Mucosa of rectum (tissue), 2 donors: ENCODE results near the gene MEI1.

Experiments used
- H3K27ac ChIP-seq, 2 donors: one replicate each; pipeline ENCODE4 v1.7.0; 2013; ENCODE audit warnings: inconsistent platforms in 2 of 2, low read depth in 2 of 2, low read length in 2 of 2
- H3K27me3 ChIP-seq, 2 donors: one replicate each; pipeline ENCODE4 v1.7.0; 2013; ENCODE audit warnings: low read length in 2 of 2; ENCODE audit not compliant: control insufficient read depth in 2 of 2, insufficient read depth in 2 of 2
- H3K36me3 ChIP-seq, 2 donors: one replicate each; pipeline ENCODE4 v1.7.0; 2013; ENCODE audit warnings: low read length in 2 of 2; ENCODE audit not compliant: control insufficient read depth in 2 of 2, insufficient read depth in 2 of 2
- H3K4me1 ChIP-seq, 2 donors: one replicate each; pipeline ENCODE4 v1.7.0; 2013; ENCODE audit warnings: low read length in 2 of 2, mild to moderate bottlenecking in 1 of 2; ENCODE audit not compliant: control insufficient read depth in 2 of 2, insufficient read depth in 2 of 2
- H3K4me3 ChIP-seq, 2 donors: one replicate each; pipeline ENCODE4 v1.7.0; 2013; ENCODE audit warnings: low read length in 2 of 2
- H3K9ac ChIP-seq, 2 donors: one replicate each; pipeline ENCODE4 v1.7.0; 2013; ENCODE audit warnings: low read length in 2 of 2, low read depth in 1 of 2, mild to moderate bottlenecking in 1 of 2
- H3K9me3 ChIP-seq, 2 donors: one replicate each; pipeline ENCODE4 v1.7.0; 2013; ENCODE audit warnings: low read length in 2 of 2; ENCODE audit not compliant: control insufficient read depth in 2 of 2
- donor health status: healthy.
- donor health status: Normal muscosa, but diverticular disease.

MEI1 gene

GRCh38 chr22:41696703-41697102, 2.6 kb upstream of the MEI1 start:
- no peaks in the 10 kb centered on the region for H3K9me3 ChIP-seq
- peak overlapping the region in 1 of 2 donors; percentile 54 for H3K9ac ChIP-seq
- H3K27me3 ChIP-seq: no peaks in the 10 kb centered on the region
- H3K36me3 ChIP-seq: peaks cover 5 to 10% of the 10 kb centered on the region in 2 donors
- peak overlapping the region in 1 of 2 donors; percentile 16 for H3K27ac ChIP-seq
- H3K4me1 ChIP-seq: peaks cover 7 to 10% of the 10 kb centered on the region in 2 donors
- H3K4me3 ChIP-seq: no peak overlapping the region

GRCh38 chr22:41697126-41697775, 2.1 kb upstream of the MEI1 start:
- peak overlapping the region in 1 of 2 donors; percentile 54 for H3K9ac ChIP-seq
- H3K36me3 ChIP-seq: peaks cover 5 to 10% of the 10 kb centered on the region in 2 donors
- no peaks in the 10 kb centered on the region for H3K27me3 ChIP-seq
- peak overlapping the region; percentile 55 to 69 for H3K4me3 ChIP-seq
- peaks cover 7 to 10% of the 10 kb centered on the region in 2 donors for H3K4me1 ChIP-seq
- H3K27ac ChIP-seq: peak overlapping the region in 1 of 2 donors; percentile 16
- H3K9me3 ChIP-seq: no peaks in the 10 kb centered on the region

DNA sequence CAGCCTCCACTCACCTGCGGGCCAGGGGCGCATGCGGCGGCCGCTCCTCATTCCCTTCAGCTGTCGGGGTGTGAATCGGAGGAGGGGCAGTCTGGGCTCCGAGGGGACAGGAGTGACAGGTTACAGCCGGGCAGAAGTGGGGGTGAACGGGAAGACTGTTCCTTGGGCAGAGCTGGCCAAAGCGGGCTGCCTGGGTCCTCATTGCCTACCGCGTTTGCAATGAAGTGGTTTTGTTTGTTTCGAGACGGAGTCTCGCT, 733 bp downstream of the MEI1 start:
- Histone ChIP-seq H3K9me3 (no peaks in the 10 kb centered on the region), H3K27me3 (no peaks in the 10 kb centered on the region), H3K4me3 (no peak overlapping the region), H3K4me1 (peaks cover 7 to 10% of the 10 kb centered on the region in 2 donors), H3K9ac (no peak overlapping the region), H3K27ac (no peak overlapping the region), H3K36me3 (no peaks in the 10 kb centered on the region)

GRCh38 chr22:41702763-41703162, 3.5 kb downstream of the MEI1 start:
- Histone ChIP-seq H3K9ac (no peak overlapping the region), H3K36me3 (no peaks in the 10 kb centered on the region), H3K27me3 (no peaks in the 10 kb centered on the region), H3K4me3 (no peak overlapping the region), H3K9me3 (no peaks in the 10 kb centered on the region), H3K27ac (no peak overlapping the region), H3K4me1 (no peaks in the 10 kb centered on the region)

DNA sequence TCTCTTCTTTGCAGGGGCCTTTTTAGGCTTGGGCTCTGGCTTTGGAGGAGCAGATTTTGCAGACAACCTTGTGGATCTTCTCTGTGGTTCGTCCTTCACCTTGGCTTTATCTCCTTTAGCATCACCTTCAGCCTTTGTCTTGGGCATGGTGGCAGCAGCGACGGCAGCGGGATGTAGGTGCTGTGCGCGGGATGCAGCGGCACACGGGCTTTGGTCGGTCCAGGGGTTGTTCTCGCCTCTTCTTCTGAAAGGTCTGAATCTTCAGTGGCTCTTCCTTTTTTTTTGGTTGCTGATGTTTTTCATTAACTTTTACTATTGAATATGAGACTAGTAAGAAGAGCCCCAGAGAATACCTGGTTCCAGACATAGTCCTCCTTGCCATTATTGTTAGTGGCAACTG, 10.0 kb downstream of the MEI1 start:
- no peaks in the 10 kb centered on the region for H3K27me3 ChIP-seq
- H3K27ac ChIP-seq: no peak overlapping the region
- no peaks in the 10 kb centered on the region for H3K4me1 ChIP-seq

GRCh38 chr22:41713004-41713403, 13.7 kb downstream of the MEI1 start:
- no peaks in the 10 kb centered on the region for H3K9me3 ChIP-seq
- H3K36me3 ChIP-seq: no peaks in the 10 kb centered on the region
- H3K4me3 ChIP-seq: no peak overlapping the region
- no peak overlapping the region for H3K27ac ChIP-seq
- H3K27me3 ChIP-seq: no peaks in the 10 kb centered on the region
- no peaks in the 10 kb centered on the region for H3K4me1 ChIP-seq
- H3K9ac ChIP-seq: no peak overlapping the region

More for the DNA sequence above, 10.0 kb downstream of the MEI1 start:
- Histone ChIP-seq H3K9ac (no peak overlapping the region), H3K9me3 (no peaks in the 10 kb centered on the region), H3K4me3 (no peak overlapping the region), H3K36me3 (no peaks in the 10 kb centered on the region)

GRCh38 chr22:41722496-41722895, 23.2 kb downstream of the MEI1 start:
- Histone ChIP-seq H3K4me3 (no peak overlapping the region), H3K27ac (no peak overlapping the region), H3K36me3 (no peaks in the 10 kb centered on the region), H3K4me1 (no peaks in the 10 kb centered on the region), H3K27me3 (no peaks in the 10 kb centered on the region), H3K9ac (no peak overlapping the region), H3K9me3 (no peaks in the 10 kb centered on the region)

DNA sequence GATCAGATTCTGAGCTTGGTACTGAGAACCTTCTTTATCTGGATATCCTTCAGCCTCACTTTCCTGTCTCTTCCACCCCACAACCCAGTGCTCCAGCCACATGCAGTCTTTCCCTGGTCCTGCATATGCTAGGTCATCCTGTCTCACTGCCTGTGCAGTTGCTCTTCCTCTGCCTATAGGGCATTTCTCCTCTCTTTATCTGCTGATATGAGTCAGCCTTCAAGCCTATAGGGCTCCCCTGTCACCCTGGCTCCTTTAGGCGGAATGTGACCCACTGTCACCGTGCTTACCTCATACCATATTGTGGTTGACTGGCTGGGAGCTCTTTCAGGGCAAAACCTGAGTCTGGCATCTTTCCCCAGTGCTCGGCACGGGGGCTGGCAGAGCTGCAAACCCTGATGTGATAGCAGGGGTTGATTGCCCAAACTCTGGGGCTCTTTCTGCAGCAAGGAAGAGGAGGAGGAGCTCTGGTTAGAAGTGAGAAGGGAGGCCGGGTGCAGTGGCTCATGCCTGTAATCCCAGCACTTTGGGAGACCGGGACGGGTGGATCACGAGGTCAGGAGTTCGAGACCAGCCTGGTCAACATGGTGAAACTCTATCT, 26.3 kb downstream of the MEI1 start:
- Histone ChIP-seq H3K9ac (no peak overlapping the region), H3K27me3 (no peaks in the 10 kb centered on the region), H3K4me1 (no peaks in the 10 kb centered on the region), H3K36me3 (no peaks in the 10 kb centered on the region), H3K4me3 (no peak overlapping the region), H3K27ac (no peak overlapping the region), H3K9me3 (no peaks in the 10 kb centered on the region)

DNA sequence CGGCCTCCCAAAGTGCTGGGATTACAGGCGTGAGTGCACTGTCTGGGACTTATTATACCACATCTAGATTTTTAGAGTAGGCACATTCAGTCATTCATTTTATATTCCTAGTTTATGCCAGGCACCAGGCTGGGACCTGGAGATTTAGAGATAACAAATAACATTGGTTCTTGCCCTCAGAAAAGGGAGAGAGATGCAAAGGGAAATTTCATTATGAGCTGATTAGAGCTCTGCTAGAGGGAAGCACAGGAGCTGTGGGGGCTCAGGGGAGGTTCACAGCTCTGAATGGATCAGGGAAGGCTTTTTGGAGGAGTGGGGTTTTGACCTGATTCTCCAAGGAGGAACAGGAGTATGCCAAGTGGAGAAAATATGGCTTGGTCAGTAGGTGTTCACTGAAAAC, 32.3 kb downstream of the MEI1 start:
- Histone ChIP-seq H3K27ac (no peak overlapping the region), H3K4me3 (no peak overlapping the region), H3K9me3 (no peaks in the 10 kb centered on the region), H3K27me3 (no peaks in the 10 kb centered on the region), H3K36me3 (no peaks in the 10 kb centered on the region), H3K4me1 (no peaks in the 10 kb centered on the region), H3K9ac (no peak overlapping the region)

DNA sequence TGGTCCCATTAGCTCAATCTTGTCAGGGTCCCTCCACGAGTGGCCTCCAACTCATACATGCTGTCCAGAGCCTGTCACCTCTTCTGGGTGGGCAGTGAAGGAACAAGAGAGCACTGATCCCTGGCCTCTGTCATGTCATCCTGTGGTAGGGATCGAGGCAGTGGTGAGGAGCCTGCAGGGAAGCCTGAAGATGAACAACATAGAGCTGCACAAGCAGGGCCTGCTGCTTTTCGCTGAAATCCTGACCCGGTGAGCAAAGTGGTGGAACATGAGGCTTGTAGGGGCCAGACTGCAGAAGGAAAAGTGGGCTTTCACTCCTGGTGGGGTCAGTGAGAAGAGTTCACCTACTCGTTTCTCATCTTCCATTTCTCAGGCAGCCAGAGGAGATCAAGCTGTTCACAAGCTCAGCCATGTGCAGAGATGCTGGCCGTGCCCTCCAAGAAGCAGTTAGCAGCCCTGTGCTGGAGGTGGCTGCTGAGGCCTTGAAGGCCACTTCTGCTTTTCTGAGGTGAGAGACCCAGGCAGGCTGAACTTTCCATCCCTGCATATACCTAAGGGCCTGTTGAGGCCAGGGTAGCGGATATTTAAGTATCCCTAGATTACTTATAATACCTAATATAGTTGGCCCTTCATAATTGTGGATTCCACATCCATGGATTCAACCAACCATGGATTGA, 32.9 kb downstream of the MEI1 start:
- Histone ChIP-seq H3K4me1 (no peaks in the 10 kb centered on the region), H3K36me3 (no peaks in the 10 kb centered on the region), H3K27me3 (no peaks in the 10 kb centered on the region), H3K9ac (no peak overlapping the region), H3K9me3 (no peaks in the 10 kb centered on the region), H3K27ac (no peak overlapping the region), H3K4me3 (no peak overlapping the region)
